AG08396 (cell line): ENCODE data around the gene SLC31A1.
A peak's percentile ranks its signal among the peaks of the same experiment; 100 is the strongest.
"Not testable (repeated sequence)": the region's sequence is repeated elsewhere in the genome, so short reads cannot be mapped to it uniquely, and the experiment has no call there.

Experiments
- DNase-seq: peaks from one replicate; pipeline ENCODE4 v3.0.0; 2012; ENCODE audit warnings: low spot score, mixed read lengths

Gene SLC31A1

DNA sequence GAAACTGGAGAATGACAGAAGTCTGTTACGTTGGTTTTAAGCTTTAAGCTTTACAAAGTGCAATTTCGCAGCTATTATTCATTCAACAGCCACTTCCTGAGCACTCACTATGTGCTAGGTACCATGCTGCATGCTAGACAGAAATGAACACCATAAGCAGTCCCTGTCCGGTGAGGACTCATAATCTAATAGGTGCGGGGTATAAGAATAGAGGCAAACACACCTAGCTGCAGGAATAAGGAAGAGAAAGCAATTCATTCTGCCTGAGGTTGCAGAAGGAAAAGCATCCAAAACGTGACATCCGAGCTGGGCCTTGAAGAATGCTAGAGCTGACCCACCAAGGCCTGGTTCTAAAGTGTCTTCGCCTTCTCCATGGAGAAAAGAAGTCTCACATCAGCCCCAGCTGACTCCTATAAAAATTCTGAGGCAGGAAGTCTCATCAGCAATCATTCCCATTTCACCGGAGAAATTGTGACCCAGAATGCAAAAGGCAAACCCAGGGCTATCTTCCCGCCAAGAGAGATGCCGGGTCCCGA is 809 bp upstream of the SLC31A1 start:
- DNase-seq: no peak

DNA sequence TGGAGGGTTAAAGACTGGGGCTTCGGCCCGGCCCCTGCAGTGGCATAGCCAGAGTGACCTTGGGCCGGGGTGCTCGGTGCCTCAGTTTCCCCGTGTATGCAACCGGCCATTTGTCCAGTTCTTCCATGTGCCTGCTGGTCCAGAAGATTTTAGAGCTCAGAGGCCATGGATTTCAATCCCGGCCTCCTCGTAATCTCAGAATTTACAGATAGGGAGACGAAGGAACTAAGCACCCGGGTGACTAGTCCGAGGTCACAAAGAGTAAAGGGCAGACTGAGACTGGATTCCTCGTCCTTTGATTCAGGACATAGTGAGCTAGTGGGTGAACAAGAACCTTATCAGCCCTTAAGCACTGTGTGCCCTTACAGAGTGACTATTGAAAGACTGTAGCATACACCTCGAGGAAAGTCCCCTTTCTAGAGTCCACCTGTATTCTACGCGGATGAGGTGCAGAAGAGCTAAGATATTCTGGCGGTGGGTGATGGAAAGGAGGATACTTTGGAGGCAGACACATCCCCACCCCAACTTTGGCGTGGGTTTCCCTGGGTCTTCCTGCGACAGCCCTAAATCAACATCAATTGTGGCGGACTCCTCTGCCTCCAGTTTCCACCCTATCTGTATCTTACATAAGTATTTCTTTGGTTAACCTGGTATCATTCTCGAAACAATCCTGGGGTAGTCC is 597 bp downstream of the SLC31A1 start:
- DNase-seq: no peak

DNA sequence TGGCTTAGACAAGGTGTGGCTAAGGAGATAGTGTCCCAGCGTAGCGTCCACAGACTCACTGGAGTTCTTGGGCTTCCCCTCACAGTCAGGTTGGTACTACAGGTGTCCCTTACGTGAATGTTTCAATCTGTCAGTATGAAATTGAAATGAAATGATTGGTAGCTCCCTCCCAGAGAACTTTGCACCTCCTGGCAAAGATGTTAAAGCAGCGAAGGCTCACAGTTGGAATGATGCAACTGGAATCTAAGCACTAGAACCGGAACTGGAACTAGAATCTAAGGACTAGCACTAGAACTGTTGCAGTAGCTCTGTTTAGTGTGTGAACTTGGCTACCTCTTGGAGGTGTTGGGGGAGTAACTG is 1.1 kb downstream of the SLC31A1 start:
- DNase-seq: peak; percentile 5

- DNase-seq: peak; percentile 39
Observed at GRCh38 chr9:113223963-113224362, 2.6 kb downstream of the SLC31A1 start.

GRCh38 chr9:113227436-113227835 is 6.1 kb downstream of the SLC31A1 start:
- no peak for DNase-seq

- no peak for DNase-seq
Observed at GRCh38 chr9:113228130-113228665, 6.9 kb downstream of the SLC31A1 start.

- DNase-seq: no peak
Observed at GRCh38 chr9:113231701-113232100, 10.4 kb downstream of the SLC31A1 start.

DNA sequence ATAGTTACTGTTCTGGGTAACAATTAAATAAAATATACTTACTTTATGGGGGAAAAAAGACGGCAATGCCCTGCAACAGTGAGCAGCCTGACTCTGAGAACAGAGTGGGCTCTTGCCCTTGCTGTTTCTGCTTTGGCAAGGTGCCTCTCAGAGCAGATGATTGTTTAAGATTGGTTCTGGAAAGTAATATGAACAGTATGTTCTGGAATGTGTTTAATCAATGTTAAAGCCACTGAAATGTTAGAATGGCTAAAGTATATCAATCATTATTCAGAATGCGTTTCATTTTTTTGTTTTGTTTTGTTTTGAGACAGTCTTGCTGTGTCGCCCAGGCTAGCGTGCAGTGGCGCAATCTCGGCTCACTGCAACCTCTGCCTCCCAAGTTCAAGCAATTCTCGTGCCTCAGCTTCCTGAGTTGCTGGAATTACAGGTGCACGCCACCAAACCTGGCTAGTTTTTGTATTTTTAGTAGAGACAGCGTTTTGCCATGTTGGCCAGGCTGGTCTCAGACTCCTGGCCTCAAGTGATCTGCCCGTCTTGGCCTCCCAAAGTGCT is 14.4 kb downstream of the SLC31A1 start:
- not testable (repeated sequence) for DNase-seq

DNA sequence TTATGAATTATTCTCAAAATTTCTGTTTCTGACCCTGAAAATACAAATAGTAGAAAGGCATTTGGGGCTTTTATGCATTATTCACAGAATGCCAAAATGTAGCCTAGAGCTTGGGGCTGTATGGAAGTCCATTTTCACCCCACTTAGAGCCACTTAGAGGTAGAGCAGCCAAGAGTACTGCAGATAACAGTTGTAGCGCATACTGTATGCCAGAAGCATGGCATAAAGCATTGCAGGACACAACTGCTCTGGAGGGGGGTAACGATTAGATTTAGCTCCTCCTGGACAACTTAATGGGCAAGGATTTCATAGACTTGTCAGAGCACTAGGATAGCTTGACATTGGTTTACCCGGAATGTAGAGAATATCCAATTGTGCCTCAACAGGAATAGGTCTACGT is 15.7 kb downstream of the SLC31A1 start:
- no peak for DNase-seq

DNA sequence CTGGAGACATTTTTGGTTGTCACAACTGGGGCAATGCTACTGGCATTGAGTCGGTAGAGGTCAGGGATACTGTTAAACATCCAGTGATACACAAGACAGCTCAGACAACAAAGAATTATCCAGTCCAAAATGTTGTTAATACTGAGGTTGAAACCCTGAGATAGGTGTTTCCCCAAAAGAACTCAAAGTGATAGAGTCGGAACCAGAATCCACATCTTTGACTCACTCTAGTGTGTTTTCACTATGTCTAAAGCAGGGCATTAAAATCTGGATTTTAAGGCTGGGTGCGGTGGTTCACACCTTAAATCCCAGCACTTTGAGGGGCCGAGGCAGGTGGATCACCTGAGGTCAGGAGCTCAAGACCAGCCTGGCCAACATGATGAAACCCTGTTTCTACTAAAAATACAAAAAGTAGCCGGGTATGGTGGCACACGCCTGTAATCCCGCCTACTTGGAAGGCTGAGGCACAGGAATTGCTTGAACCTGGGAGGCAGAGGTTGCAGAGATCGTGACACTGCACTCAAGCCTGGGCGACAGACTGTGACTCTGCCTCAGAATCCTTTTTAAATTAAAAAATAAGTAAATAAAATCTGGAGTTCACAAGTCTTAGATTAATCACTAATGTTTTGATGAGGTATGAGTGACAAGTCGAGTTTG is 17.0 kb downstream of the SLC31A1 start:
- DNase-seq: no peak

- no peak for DNase-seq
Observed at GRCh38 chr9:113238859-113239232, 17.5 kb downstream of the SLC31A1 start.

GRCh38 chr9:113241161-113241560 is 19.8 kb downstream of the SLC31A1 start:
- DNase-seq: no peak

- DNase-seq: no peak
Observed at GRCh38 chr9:113244556-113244955, 23.2 kb downstream of the SLC31A1 start.

GRCh38 chr9:113245894-113246293 is 24.6 kb downstream of the SLC31A1 start:
- no peak for DNase-seq

- DNase-seq: no peak
Observed at GRCh38 chr9:113246928-113247327, 25.6 kb downstream of the SLC31A1 start.

GRCh38 chr9:113247640-113248039 is 26.3 kb downstream of the SLC31A1 start:
- DNase-seq: no peak

DNA sequence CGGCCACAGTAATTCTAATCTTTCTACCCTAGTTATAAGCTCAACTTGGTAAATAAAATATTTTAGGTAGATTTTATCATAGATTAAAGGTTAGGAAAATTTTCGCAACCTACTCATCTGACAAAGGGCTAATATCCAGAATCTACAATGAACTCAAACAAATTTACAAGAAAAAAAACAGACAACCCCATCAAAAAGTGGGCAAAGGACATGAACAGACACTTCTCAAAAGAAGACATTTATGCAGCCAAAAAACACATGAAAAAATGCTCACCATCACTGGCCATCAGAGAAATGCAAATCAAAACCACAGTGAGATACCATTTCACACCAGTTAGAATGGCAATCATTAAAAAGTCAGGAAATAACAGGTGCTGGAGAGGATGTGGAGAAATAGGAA is 28.3 kb downstream of the SLC31A1 start:
- DNase-seq: not testable (repeated sequence)

- DNase-seq: no peak
Observed at GRCh38 chr9:113250807-113251206, 29.5 kb downstream of the SLC31A1 start.

DNA sequence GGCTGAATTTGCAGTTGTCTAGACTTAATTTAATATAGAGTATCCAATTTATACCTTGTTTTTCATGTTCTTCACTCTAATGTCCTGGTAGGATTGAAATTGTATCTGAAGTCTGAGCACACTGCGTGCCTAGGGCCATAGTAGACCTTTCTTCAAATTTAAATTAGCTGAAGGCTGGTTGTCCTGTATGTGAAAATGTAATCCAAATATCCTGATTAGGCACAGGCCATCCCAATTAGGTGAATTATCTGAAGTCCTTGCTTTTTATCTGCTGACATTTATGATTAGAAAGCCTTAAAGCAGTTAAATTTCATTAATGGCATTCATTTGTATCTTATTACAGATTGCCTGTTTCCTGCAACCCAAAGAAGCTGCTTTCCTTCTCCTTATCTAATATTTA is 33.6 kb downstream of the SLC31A1 start:
- DNase-seq: no peak

GRCh38 chr9:113255438-113255837 is 34.1 kb downstream of the SLC31A1 start:
- no peak for DNase-seq

DNA sequence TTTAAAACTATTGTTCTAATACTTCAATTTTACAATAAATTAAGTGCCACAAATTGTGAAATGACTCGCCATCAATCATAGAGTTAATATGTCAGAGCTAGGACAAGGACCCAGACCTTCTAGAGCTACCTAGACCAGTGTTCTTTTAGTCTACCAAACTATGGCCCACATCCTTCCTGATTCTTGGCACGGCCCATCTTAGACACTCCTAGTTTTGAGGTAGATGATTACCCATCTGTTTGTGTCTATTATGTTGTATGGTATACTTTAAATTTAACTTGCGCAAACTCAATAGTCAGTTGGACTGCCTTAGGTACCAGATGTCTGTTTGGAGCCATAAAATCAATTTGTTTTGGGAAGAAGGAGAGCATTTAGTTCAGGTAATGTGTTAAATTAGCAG is 36.5 kb downstream of the SLC31A1 start:
- DNase-seq: no peak

GRCh38 chr9:113258282-113258681 is 36.9 kb downstream of the SLC31A1 start:
- DNase-seq: no peak
